WTC11 (cell line): ENCODE results near the gene C11orf52. TPM values are rescaled to one million over a fixed set of nuclear protein-coding genes. Genes with fewer than 3 reads are reported as not detected.

Experiments
- ATAC-seq: fragments of 200-7000 bp; cut with Tn5 transposase; 2 replicates; pipeline ENCODE4 v1.10.0; 2021; ENCODE audit warnings: mild to moderate bottlenecking, moderate library complexity
- CTCF ChIA-PET: fragments of 300-600 bp; sonication (Branson Sonifier 250); formaldehyde crosslinking; loops from one replicate; lab custom pipeline; 2021; ENCODE audit warnings: antibody characterized with exemption; lab: Charles Lee
- POLR2A ChIA-PET: fragments of 350-600 bp; sonication (Branson Sonifier 250); formaldehyde crosslinking; loops from one replicate; lab custom pipeline; 2021; ENCODE audit warnings: antibody characterized with exemption; lab: Charles Lee
- DNase-seq: peaks from one replicate; pipeline ENCODE4 v3.0.0; 2021; ENCODE audit warnings: low spot score
- H3K27ac Mint-ChIP-seq: 2 replicates; pipeline ENCODE4 v1.8.0; 2021; ENCODE audit warnings: mixed read lengths
- H3K27me3 Mint-ChIP-seq: 2 replicates; pipeline ENCODE4 v1.8.0; 2021; ENCODE audit warnings: low read depth, mild to moderate bottlenecking, moderate library complexity, mixed read lengths
- H3K36me3 Mint-ChIP-seq: 2 replicates; pipeline ENCODE4 v1.8.0; 2021; ENCODE audit warnings: mixed read lengths
- H3K4me1 Mint-ChIP-seq: 2 replicates; pipeline ENCODE4 v1.8.0; 2022; ENCODE audit warnings: mixed read lengths
- H3K4me3 Mint-ChIP-seq: 2 replicates; pipeline ENCODE4 v1.8.0; 2021; ENCODE audit warnings: mild to moderate bottlenecking, moderate library complexity, mixed read lengths
- H3K9me3 Mint-ChIP-seq: 2 replicates; pipeline ENCODE4 v1.8.0; 2021; ENCODE audit warnings: mixed read lengths
- CREM ChIP-seq: sonication (generic); formaldehyde crosslinking; IDR thresholded peaks from 2 replicates; pipeline ENCODE4 v1.8.1; 2022; ENCODE audit warnings: mild to moderate bottlenecking, missing genetic modification reagents, moderate library complexity
- ELF4 ChIP-seq: sonication (generic); formaldehyde crosslinking; IDR thresholded peaks from 2 replicates; pipeline ENCODE4 v1.8.1; 2022; ENCODE audit warnings: low read depth, mild to moderate bottlenecking, moderate library complexity, missing genetic modification reagents
- ETV6 ChIP-seq: sonication (generic); formaldehyde crosslinking; IDR thresholded peaks from 2 replicates; pipeline ENCODE4 v1.8.1; 2022; ENCODE audit warnings: mild to moderate bottlenecking, missing genetic modification reagents
- FOXK1 ChIP-seq: sonication (generic); formaldehyde crosslinking; IDR thresholded peaks from 2 replicates; pipeline ENCODE4 v1.8.0; 2022; ENCODE audit warnings: mild to moderate bottlenecking, moderate library complexity, missing genetic modification reagents
- FOXP4 ChIP-seq: sonication (generic); formaldehyde crosslinking; IDR thresholded peaks from 2 replicates; pipeline ENCODE4 v1.8.0; 2022; ENCODE audit warnings: mild to moderate bottlenecking, missing genetic modification reagents
- HMGA2 ChIP-seq: fragments of 250-450 bp; sonication (Bioruptor Pico); IDR thresholded peaks from 2 replicates; pipeline ENCODE4 v1.4.0; 2021; ENCODE audit warnings: mild to moderate bottlenecking, moderate library complexity
- HMGXB4 ChIP-seq: sonication (generic); formaldehyde crosslinking; IDR thresholded peaks from 2 replicates; pipeline ENCODE4 v1.8.1; 2023; ENCODE audit warnings: mild to moderate bottlenecking, moderate library complexity, missing genetic modification reagents
- JAZF1 ChIP-seq: fragments of 250-450 bp; sonication (Bioruptor Pico); IDR thresholded peaks from 2 replicates; pipeline ENCODE4 v1.9.0; 2021; ENCODE audit warnings: moderate library complexity, mild to moderate bottlenecking, inconsistent platforms
- MXD4 ChIP-seq: fragments of 250-450 bp; sonication (Bioruptor Pico); IDR thresholded peaks from 2 replicates; pipeline ENCODE4 v1.8.0; 2021; ENCODE audit warnings: mild to moderate bottlenecking, moderate library complexity, borderline replicate concordance
- NFE2L1 ChIP-seq: sonication (generic); formaldehyde crosslinking; IDR thresholded peaks from 2 replicates; pipeline ENCODE4 v1.8.1; 2023; ENCODE audit warnings: missing genetic modification reagents
- NFYB ChIP-seq: sonication (generic); formaldehyde crosslinking; conservative IDR thresholded peaks from 2 replicates; pipeline ENCODE4 v1.8.0; 2022; ENCODE audit warnings: low read depth, missing genetic modification reagents
- NR1H2 ChIP-seq: sonication (generic); formaldehyde crosslinking; IDR thresholded peaks from 2 replicates; pipeline ENCODE4 v1.9.0; 2021; ENCODE audit warnings: mild to moderate bottlenecking, moderate library complexity, missing genetic modification reagents
- OVOL2 ChIP-seq: fragments of 250-450 bp; sonication (Bioruptor Pico); IDR thresholded peaks from 2 replicates; pipeline ENCODE4 v1.9.0; 2021; ENCODE audit warnings: mild to moderate bottlenecking, borderline replicate concordance
- PRRX2 ChIP-seq: fragments of 250-450 bp; sonication (Bioruptor Pico); IDR thresholded peaks from 2 replicates; pipeline ENCODE4 v1.8.0; 2021; ENCODE audit warnings: mild to moderate bottlenecking
- ZBTB21 ChIP-seq: sonication (generic); formaldehyde crosslinking; IDR thresholded peaks from 2 replicates; pipeline ENCODE4 v1.8.1; 2023; ENCODE audit warnings: mild to moderate bottlenecking, missing genetic modification reagents, borderline replicate concordance
- ZNF121 ChIP-seq: sonication (generic); formaldehyde crosslinking; IDR thresholded peaks from 2 replicates; pipeline ENCODE4 v1.8.0; 2023; ENCODE audit warnings: missing genetic modification reagents
- ZNF281 ChIP-seq: sonication (generic); formaldehyde crosslinking; IDR thresholded peaks from 2 replicates; pipeline ENCODE4 v1.8.0; 2023; ENCODE audit warnings: mild to moderate bottlenecking, missing genetic modification reagents
- ZNF317 ChIP-seq: sonication (generic); formaldehyde crosslinking; IDR thresholded peaks from 2 replicates; pipeline ENCODE4 v1.8.1; 2023; ENCODE audit warnings: low read depth, mild to moderate bottlenecking, moderate library complexity, missing genetic modification reagents, borderline replicate concordance
- ZNF396 ChIP-seq: fragments of 250-450 bp; sonication (Bioruptor Pico); IDR thresholded peaks from 2 replicates; pipeline ENCODE4 v1.8.0; 2021; ENCODE audit warnings: mild to moderate bottlenecking, moderate library complexity, borderline replicate concordance
- ZNF423 ChIP-seq: fragments of 250-450 bp; sonication (Bioruptor Pico); IDR thresholded peaks from 2 replicates; pipeline ENCODE4 v2.1.2; 2022; ENCODE audit warnings: mild to moderate bottlenecking, moderate library complexity
- ZNF671 ChIP-seq: fragments of 250-450 bp; sonication (Bioruptor Pico); IDR thresholded peaks from 2 replicates; pipeline ENCODE4 v1.8.0; 2021; ENCODE audit warnings: mild to moderate bottlenecking
- total RNA-seq: library from RNA; stranded (reverse); gene quantifications from 3 replicates; pipeline ENCODE4 v1.2.3, GENCODE V29; 2021
- TF ChIP-seq, protein P1 (sequence below): sonication (generic); formaldehyde crosslinking; IDR thresholded peaks from 2 replicates; pipeline ENCODE4 v1.8.1; 2023; ENCODE audit warnings: mild to moderate bottlenecking, missing genetic modification reagents, moderate library complexity
- TF ChIP-seq, protein P2 (sequence below): sonication (generic); formaldehyde crosslinking; IDR thresholded peaks from 2 replicates; pipeline ENCODE4 v1.8.1; 2022; ENCODE audit warnings: mild to moderate bottlenecking, missing genetic modification reagents, moderate library complexity, borderline replicate concordance
- TF ChIP-seq, protein P3 (sequence below): sonication (generic); formaldehyde crosslinking; conservative IDR thresholded peaks from 2 replicates; pipeline ENCODE4 v1.8.1; 2022; ENCODE audit warnings: mild to moderate bottlenecking, missing genetic modification reagents
- TF ChIP-seq, protein P4 (sequence below): fragments of 250-450 bp; sonication (Bioruptor Pico); IDR thresholded peaks from 2 replicates; pipeline ENCODE4 v1.9.0; 2021; ENCODE audit warnings: mild to moderate bottlenecking
- TF ChIP-seq, protein P5 (sequence below): fragments of 200-600 bp; IDR thresholded peaks from 2 replicates; pipeline ENCODE4 v1.8.0; 2022; ENCODE audit warnings: antibody characterized with exemption

C11orf52 gene
- total RNA-seq, 1 experiment from 2014 or later, result 2.1 TPM

DNA sequence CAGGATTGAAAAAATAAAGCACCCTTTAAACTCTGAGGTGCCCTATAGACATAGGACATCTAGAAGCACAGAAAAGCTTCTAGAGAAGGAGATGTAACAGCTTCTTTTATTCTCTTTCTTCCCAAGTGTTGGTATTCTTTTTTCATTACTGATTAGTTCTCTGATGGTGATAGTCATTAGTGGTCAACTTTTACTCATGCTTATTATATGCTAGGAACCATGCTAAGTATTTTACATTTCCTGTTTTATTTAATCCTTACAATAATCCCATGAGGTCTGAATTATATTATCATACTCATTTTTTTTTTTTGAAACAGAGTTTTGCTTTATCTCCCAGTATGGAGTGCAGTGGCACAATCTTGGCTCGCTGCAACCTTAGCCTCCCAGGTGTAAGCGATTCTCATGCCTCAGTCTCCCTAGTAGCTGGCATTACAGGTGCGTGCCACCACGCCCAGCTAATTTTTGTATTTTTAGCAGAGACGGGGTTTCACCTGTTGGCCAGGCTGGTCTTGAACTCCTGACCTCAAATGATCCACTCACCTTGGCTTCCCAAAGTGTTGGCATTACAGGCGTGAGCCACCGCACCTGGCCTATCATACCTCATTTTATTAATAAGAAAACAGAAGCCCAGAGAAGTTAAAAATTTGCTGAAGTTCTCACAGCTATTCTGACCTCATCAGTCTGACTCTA, 3.0 kb downstream of the C11orf52 start:
- ATAC-seq, result no peak
- H3K9me3 Mint-ChIP-seq, result no peaks in the 10 kb centered on the region
- H3K27me3 Mint-ChIP-seq, result no peaks in the 10 kb centered on the region
- POLR2A ChIA-PET, result no interaction called here
- H3K4me1 Mint-ChIP-seq, result peaks cover 47% of the 10 kb centered on the region
- H3K36me3 Mint-ChIP-seq, result no peaks in the 10 kb centered on the region; the same call in 1 of the 2 replicates
- no peak overlapping the region for H3K4me3 Mint-ChIP-seq
- TF ChIP-seq OVOL2 (CRISPR knock-in tag), result no peak
- TF ChIP-seq MXD4 (CRISPR knock-in tag), result no peak
- no peak for TF ChIP-seq ZNF671 (CRISPR knock-in tag)
- TF ChIP-seq JAZF1 (CRISPR knock-in tag), result no peak
- TF ChIP-seq, protein P1, sequence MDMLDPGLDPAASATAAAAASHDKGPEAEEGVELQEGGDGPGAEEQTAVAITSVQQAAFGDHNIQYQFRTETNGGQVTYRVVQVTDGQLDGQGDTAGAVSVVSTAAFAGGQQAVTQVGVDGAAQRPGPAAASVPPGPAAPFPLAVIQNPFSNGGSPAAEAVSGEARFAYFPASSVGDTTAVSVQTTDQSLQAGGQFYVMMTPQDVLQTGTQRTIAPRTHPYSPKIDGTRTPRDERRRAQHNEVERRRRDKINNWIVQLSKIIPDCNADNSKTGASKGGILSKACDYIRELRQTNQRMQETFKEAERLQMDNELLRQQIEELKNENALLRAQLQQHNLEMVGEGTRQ (CRISPR knock-in tag), result no peak
- no peak for TF ChIP-seq HMGA2
- no peak for TF ChIP-seq HMGXB4 (CRISPR knock-in tag)
- TF ChIP-seq, protein P2, sequence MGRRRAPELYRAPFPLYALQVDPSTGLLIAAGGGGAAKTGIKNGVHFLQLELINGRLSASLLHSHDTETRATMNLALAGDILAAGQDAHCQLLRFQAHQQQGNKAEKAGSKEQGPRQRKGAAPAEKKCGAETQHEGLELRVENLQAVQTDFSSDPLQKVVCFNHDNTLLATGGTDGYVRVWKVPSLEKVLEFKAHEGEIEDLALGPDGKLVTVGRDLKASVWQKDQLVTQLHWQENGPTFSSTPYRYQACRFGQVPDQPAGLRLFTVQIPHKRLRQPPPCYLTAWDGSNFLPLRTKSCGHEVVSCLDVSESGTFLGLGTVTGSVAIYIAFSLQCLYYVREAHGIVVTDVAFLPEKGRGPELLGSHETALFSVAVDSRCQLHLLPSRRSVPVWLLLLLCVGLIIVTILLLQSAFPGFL (CRISPR knock-in tag), result no peak
- no peak for TF ChIP-seq ZNF396 (CRISPR knock-in tag)
- TF ChIP-seq ZNF281 (CRISPR knock-in tag), result no peak
- no peak for TF ChIP-seq ZNF423 (CRISPR knock-in tag)
- TF ChIP-seq NFE2L1 (CRISPR knock-in tag), result no peak
- TF ChIP-seq, protein P3, sequence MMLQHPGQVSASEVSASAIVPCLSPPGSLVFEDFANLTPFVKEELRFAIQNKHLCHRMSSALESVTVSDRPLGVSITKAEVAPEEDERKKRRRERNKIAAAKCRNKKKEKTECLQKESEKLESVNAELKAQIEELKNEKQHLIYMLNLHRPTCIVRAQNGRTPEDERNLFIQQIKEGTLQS (CRISPR knock-in tag), result no peak
- no peak for TF ChIP-seq ELF4 (CRISPR knock-in tag)
- TF ChIP-seq NFYB, result no peak
- TF ChIP-seq PRRX2 (CRISPR knock-in tag), result no peak
- TF ChIP-seq, protein P4, sequence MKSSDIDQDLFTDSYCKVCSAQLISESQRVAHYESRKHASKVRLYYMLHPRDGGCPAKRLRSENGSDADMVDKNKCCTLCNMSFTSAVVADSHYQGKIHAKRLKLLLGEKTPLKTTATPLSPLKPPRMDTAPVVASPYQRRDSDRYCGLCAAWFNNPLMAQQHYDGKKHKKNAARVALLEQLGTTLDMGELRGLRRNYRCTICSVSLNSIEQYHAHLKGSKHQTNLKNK (CRISPR knock-in tag), result no peak
- no peak for TF ChIP-seq ETV6 (CRISPR knock-in tag)
- H3K27ac Mint-ChIP-seq, result no peak overlapping the region
- no peak for DNase-seq
- CTCF ChIA-PET, result no interaction called here

GRCh38 chr11:111922803-111923202, 4.1 kb downstream of the C11orf52 start:
- Mint-ChIP-seq H3K4me3 (no peak overlapping the region), H3K27ac (no peak overlapping the region), H3K36me3 (no peaks in the 10 kb centered on the region; the same call in 1 of the 2 replicates), H3K4me1 (peaks cover 47% of the 10 kb centered on the region), H3K27me3 (no peaks in the 10 kb centered on the region), H3K9me3 (no peaks in the 10 kb centered on the region)
- CTCF ChIA-PET, result no interaction called here
- POLR2A ChIA-PET, result no interaction called here
- DNase-seq (no peak), ATAC-seq (no peak)
- TF ChIP-seq ZNF121 (CRISPR knock-in tag) (no peak), ZNF317 (no peak), FOXP4 (CRISPR knock-in tag) (no peak), NR1H2 (CRISPR knock-in tag) (no peak), ZBTB21 (CRISPR knock-in tag) (no peak), CREM (CRISPR knock-in tag) (no peak), FOXK1 (no peak)
- TF ChIP-seq, protein P5, sequence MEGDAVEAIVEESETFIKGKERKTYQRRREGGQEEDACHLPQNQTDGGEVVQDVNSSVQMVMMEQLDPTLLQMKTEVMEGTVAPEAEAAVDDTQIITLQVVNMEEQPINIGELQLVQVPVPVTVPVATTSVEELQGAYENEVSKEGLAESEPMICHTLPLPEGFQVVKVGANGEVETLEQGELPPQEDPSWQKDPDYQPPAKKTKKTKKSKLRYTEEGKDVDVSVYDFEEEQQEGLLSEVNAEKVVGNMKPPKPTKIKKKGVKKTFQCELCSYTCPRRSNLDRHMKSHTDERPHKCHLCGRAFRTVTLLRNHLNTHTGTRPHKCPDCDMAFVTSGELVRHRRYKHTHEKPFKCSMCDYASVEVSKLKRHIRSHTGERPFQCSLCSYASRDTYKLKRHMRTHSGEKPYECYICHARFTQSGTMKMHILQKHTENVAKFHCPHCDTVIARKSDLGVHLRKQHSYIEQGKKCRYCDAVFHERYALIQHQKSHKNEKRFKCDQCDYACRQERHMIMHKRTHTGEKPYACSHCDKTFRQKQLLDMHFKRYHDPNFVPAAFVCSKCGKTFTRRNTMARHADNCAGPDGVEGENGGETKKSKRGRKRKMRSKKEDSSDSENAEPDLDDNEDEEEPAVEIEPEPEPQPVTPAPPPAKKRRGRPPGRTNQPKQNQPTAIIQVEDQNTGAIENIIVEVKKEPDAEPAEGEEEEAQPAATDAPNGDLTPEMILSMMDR, result no peak
